Measurements from ENCODE around the gene CACHD1. TPM values are rescaled to one million over a fixed set of nuclear protein-coding genes. Genes with fewer than 3 reads are reported as not detected.

The CACHD1 gene
- total and polyA plus RNA-seq, 2 of the 4 experiments (the other 2 are of a cell fraction), result 2.9 to 5.9 TPM

- CTCF ChIA-PET, result no interaction called here
- no peaks in the 10 kb centered on the region for H3K27me3 ChIP-seq (ENCODE audit: control insufficient read depth, insufficient read depth, low read length)
- dilution Hi-C loops (cut with HindIII; ENCODE audit: low sequenced_read_pairs, unreplicated experiment) (no loop called here), in situ Hi-C loops (cut with MboI; ENCODE audit: low sequenced_read_pairs) (no loop called here), intact Hi-C loops (cut with micrococcal nuclease) (no loop called here)
- H2AFZ ChIP-seq (replicated peaks; ENCODE audit: low read length, poor library complexity), result peak overlapping the region; percentile 80
- H3K36me3 ChIP-seq (ENCODE audit: control insufficient read depth, insufficient read depth, low read length), result no peaks in the 10 kb centered on the region; the same call in 1 of the 2 replicates
- H3K18ac ChIP-seq (ENCODE audit: low read depth, low read length), result peak overlapping the region; percentile 20; the same call in 1 of the 2 replicates
- peak; percentile 86 for ATAC-seq (ENCODE audit: low read depth)
- H3K56ac ChIP-seq (ENCODE audit: extremely low read depth, insufficient read depth, low read length), result no peak overlapping the region
- H4K20me1 ChIP-seq (ENCODE audit: insufficient read depth, low read length), result no peaks in the 10 kb centered on the region
- peak; percentile 73 for DNase-seq
- H3K14ac ChIP-seq (replicated peaks; ENCODE audit: low read depth, low read length), result peak overlapping the region; percentile 3; the same call in 1 of the 2 replicates
- H4K8ac ChIP-seq (ENCODE audit: low read depth in 2 of 2, low read length in 2 of 2), result peak overlapping the region in 1 of 2 experiments; percentile 37; a peak in 1 of 4 replicates
- peak overlapping the region; percentile 82; the same call in 1 of the 2 replicates for H3K23ac ChIP-seq (ENCODE audit: low read depth, low read length)
- H3K4me1 ChIP-seq (ENCODE audit: control insufficient read depth, insufficient read depth, low read length), result peaks cover 9% of the 10 kb centered on the region
- H2BK15ac ChIP-seq (ENCODE audit: low read depth, low read length), result 0 out of 3 replicates have a peak overlapping the region, but pooled peaks have one; percentile 7
- peak overlapping the region; percentile 53; the same call in 1 of the 2 replicates for H2BK20ac ChIP-seq (ENCODE audit: low read depth, low read length)
- no peak overlapping the region for H2BK5ac ChIP-seq (ENCODE audit: low read depth, low read length, poor library complexity, severe bottlenecking)
- peak; percentile 53; the same call in 1 of the 2 replicates for TF ChIP-seq CEBPB (IDR thresholded peaks at IDR 0.05; ENCODE audit: low read depth, low read length)
- no peak for TF ChIP-seq CTCF (conservative IDR thresholded peaks at IDR 0.05; ENCODE audit: low read depth, low read length)
- 0 out of 2 replicates have a peak overlapping the region, but pooled peaks have one; percentile 47 for H2BK120ac ChIP-seq (ENCODE audit: low read depth, low read length)
- H2AK9ac ChIP-seq (replicated peaks; ENCODE audit: low read depth, low read length, poor library complexity), result no peak overlapping the region
- no peaks in the 10 kb centered on the region; a peak in 2 of 4 replicates for H3K79me1 ChIP-seq (ENCODE audit: low read depth in 1 of 2, low read length in 2 of 2)
- H3K9ac ChIP-seq (ENCODE audit: low read depth, low read length), result peak overlapping the region; percentile 63; the same call in 1 of the 2 replicates
- peak overlapping the region; percentile 30; the same call in 1 of the 2 replicates for H3K4me3 ChIP-seq (ENCODE audit: insufficient read depth, low read depth, low read length)
- H3K9me3 ChIP-seq (ENCODE audit: control insufficient read depth, insufficient read depth, low read length), result no peaks in the 10 kb centered on the region
- POLR2A ChIA-PET (ENCODE audit: unreplicated experiment), result no interaction called here
- no peaks in the 10 kb centered on the region; the same call in 1 of the 2 replicates for H3K9me1 ChIP-seq (ENCODE audit: insufficient read depth, low read length)
- WGBS, 2 experiments (ENCODE audit: extremely low coverage in 2 of 2, insufficient read length in 1 of 2), result 24% methylated on average over 2 of the region's 8 CpGs; no CpG with 5 or more reads in 1 of the 2 experiments
- H3K4me2 ChIP-seq (ENCODE audit: low read depth, low read length), result peak overlapping the region; percentile 79
- BruUV-seq (replicated peaks), result no TSS peak
- H3K4ac ChIP-seq (ENCODE audit: low read depth, low read length), result peak overlapping the region; percentile 15; the same call in 1 of the 2 replicates
- H4K5ac ChIP-seq (ENCODE audit: low read depth, low read length), result no peak overlapping the region
- no peak overlapping the region for H2AK5ac ChIP-seq (ENCODE audit: low read depth, low read length)
- no peak overlapping the region; the same call in 1 of the 2 replicates for H4K91ac ChIP-seq (ENCODE audit: insufficient read depth, low read depth, low read length)
- peak overlapping the region; percentile 43; the same call in 1 of the 2 replicates for H3K27ac ChIP-seq (ENCODE audit: insufficient read depth, low read length)
These were observed 128.2 kb downstream of the CACHD1 start for GRCh38 chr1:64598100-64598571.
